HG03175 (cell line): ENCODE results near the gene NQO2.
A peak's percentile ranks its signal among the peaks of the same experiment; 100 is the strongest.
"Not testable (repeated sequence)": the region's sequence is repeated elsewhere in the genome, so short reads cannot be mapped to it uniquely, and the experiment has no call there.

Experiments
- ATAC-seq: cut with Tn5 transposase; IDR thresholded peaks from one replicate; pipeline ENCODE4 v1.9.1; 2021; ENCODE audit warnings: mild to moderate bottlenecking, moderate library complexity; ENCODE audit not compliant: unreplicated experiment

The NQO2 gene

DNA sequence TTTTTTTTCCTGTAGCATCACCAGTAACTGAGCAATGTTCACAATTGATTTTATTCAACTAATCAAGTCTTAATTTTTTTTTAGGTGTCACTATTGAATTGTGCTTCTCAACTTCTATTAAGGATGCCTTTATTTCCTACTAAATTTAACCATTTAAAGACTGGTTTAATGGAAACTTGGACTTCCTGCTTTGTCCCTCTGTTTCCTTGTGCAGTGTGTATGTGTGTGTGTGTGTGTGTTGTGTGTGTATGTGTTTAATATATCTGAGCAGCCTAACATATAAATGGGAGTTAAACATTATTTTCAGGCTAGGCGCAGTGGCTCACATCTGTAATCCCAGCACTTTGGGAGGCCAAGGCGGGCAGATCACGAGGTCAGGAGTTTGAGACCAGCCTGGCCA is 30.1 kb upstream of the NQO2 start:
- ATAC-seq, result no peak

DNA sequence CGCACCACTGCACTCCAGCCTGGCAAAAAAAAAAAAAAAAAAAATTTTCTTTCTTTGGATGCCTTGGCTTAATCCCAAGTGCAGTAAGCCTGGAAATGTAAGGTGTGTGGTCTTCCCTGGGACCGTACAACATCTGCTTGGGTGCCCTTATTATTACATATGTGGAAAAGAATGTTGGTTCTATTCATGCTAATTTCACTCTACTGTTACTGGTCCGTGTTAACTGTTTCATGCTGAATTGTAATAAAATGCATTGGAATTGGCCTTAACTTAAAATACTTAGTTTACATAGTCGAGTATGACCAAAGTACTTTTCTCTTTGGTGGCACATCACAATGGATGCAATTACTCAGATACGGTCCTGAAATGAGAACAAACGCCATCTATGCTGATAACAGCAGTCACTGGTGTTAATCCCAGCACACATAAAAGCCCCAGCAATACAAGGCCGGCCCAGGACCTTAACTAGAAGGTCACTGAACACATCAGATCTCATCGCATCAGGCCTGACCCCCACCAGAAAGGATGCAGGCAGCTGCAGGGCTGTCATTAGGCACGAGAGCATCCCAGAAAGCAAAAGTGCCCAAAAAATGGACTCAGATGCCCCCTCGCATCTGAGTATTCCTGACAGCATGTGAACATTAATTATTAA is 29.5 kb upstream of the NQO2 start:
- no peak for ATAC-seq

DNA sequence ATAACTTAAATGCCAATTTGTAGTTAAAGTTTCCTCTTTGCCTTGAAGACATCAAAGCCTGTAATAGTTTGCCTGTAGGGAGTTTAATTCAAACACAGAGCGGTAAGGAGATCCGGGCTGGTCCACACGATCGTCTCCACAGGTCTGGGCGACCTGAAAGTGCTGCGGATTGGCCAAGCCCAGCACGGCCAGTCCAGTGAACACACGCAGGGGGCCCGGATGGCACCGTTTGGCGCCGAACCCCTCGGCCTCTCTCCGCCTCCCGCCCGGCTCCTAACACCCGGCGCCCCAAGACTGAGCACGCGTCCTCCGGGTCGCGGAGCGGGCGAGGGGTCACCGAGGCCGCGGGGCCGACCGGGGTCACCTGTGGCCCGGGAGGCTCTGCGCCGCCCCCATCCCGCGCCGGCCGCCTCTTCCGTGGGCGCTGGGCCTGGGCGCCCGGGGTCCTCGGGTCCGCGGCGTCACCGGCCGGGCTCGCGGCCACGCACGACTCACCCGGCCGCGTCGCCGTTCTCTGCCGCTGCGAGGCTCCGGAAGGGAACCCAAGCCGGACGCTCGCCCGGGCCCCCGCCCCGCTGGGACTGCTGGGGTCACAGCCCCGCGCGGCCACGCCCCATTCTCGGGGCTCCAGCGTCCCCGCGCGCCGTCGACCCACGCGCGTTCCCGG is 28.8 kb upstream of the NQO2 start:
- no peak for ATAC-seq

DNA sequence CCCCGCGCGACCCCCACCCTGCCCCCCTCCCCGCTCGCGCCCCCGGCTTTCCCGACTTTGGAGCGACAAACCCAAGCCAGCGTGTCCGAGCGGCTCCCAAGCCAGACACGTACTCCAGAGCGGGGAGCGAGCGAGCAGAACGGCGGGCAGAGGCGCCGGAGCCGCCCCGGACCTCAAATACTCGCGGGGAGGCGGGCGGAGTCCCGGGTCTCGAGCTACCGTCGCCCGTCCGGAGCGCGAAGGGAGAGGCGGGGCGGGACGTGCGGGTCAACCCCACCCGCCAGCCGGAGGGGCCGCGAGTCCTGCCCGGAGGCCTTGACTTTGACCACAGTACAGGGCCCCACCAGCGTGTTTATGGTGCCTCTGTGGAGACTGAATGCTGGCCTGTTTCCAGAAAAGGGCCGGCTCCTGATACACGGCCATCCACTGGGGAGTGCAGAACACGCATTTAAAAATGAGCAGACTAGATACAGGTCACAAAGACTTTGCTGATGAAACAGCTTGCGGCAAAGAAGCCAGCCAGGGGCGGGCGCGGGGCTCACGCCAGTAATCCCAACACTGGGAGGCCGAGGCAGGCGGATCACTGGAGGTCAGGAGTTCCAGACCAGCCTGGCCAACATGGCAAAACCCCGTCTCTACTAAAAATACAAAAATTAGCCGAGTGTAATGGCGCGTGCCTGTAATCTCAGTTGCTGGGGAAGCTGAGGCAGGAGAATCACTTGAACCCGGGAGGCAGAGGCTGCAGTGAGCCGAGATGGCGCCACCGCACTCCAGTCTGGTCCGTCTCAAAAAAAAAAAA is 28.1 kb upstream of the NQO2 start, which contains the start of gene SERPINB6:
TSS of gene SERPINB6 (minus strand) at position 148 of the 799 bp plus-strand sequence. CDS start 12,235 bp downstream, outside the sequence.
- ATAC-seq, result no peak

DNA sequence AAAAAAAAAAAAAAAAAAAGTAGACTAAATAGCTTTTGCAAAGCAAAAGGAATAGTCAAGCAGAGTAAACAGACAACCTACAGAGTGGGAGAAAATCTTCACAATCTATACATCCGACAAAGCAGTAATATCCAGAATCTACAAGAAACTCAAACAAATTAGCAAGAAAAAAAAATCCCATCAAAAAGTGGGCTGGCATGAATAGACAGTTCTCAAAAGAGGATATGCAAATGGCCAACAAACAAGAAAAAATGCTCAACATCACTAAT is 27.5 kb upstream of the NQO2 start:
- ATAC-seq, result not testable (repeated sequence)

DNA sequence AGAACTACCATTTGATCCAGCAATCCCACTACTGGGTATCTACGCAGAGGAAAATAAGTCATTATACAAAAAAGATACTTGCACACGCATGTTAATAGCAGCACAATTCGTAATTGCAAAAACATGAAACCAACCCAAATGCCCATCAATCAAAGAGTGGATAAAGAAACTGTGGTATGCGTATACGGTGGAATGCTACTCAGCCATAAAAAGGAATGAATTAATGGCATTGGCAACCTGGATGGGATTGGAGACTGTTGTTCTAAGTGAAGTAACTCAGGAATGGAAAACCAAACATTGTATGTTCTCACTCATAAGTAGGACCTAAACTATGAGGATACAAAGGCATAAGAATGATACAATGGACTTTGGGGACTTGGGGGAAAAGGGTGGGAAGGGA is 27.0 kb upstream of the NQO2 start:
- ATAC-seq, result not testable (repeated sequence)

DNA sequence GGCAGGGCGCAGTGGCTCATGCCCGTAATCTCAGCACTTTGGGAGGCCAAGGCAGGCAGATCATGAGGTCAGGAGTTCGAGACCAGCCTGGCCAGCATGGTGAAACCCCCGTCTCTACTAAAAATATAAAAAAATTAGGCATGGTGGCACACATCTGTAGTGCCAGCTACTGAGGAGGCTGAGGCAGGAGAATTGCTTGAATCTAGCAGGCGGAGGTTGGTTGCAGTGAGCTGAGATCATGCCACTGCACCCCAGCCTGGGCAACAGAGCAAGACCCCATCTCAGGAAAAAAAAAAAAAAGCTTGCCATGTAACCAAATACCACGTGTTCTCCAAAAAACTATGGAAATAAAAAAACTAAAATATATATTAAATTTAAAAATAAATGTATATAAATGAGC is 26.5 kb upstream of the NQO2 start:
- not testable (repeated sequence) for ATAC-seq

DNA sequence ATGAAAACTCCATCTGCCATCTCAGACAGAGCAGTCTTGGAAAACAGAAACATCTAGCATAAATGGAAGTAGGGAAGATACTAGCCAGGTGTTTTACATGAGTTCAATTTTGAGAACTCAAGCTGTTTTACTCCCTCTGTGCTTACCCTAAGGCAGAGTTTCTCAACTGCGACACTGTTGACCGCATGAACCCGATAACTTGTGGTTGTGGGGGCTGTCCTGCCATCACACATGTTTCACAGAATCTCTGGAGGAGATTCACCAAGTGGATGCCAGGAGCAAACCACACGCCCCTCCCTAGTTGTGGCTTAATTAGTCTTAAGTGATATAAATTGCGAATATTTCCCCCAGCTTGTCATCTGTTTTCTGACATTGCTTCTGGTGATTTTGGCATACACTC is 26.0 kb upstream of the NQO2 start:
- ATAC-seq, result no peak

DNA sequence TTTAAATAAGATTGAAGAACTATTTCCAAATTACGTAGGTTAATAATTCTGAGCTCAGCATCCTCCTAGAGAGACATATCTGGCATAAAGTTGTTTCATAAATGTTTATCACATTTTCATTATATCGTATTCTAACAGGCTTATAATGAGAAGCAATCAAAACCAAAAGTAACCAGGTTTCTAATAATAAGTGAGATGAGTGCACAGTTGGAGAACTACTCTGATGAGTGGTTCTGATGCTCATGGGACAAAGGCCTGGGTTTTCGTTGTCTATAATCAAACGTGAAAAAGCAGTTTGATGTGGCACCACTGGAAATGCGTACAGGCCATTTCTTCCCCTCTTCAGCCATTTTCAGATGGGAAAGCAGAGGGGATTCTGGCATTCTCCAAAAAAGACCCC is 23.6 kb upstream of the NQO2 start:
- no peak for ATAC-seq

DNA sequence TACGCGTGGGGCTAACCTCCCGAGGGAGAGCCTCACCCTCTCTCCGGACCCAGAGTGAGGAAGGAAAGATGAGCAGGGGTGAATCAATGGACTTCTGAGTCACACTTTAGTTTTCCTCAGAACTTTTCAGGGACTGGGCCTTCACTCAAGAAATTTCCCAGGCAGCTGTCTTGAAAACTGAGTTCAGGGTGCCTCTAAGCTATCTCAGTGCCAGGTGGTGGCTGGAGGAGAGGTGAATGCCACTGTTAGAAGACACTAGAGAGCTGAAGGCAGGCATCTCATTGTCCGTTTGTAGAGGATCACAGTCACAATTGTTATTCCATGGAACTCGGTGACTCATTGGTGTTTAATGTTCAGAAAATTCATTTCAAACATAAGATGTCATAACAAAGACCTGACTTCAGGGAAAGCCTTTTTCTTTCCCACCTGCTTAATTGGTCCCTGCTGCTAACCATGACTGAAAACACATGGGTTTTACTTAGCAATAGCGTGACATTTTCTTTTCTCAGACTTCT is 23.1 kb upstream of the NQO2 start:
- no peak for ATAC-seq

DNA sequence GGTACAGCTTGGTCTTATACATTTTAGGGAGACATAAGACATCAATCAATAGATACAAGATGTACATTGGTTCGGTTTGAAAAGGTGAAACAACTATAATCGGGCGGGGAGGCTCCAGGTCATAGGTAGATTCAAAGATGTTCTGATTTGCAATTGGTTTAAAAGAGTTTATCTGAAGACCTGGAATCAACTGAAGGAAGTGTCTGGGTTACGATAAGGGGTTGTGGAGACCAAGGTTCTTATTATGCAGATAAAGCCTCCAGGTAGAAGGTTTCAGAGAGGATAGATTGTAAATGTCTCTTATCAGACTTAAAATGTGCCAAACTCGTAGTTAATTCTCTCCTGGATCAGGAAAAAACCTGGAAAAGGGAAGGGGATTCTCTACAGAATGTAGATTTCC is 22.4 kb upstream of the NQO2 start:
- ATAC-seq, result no peak

DNA sequence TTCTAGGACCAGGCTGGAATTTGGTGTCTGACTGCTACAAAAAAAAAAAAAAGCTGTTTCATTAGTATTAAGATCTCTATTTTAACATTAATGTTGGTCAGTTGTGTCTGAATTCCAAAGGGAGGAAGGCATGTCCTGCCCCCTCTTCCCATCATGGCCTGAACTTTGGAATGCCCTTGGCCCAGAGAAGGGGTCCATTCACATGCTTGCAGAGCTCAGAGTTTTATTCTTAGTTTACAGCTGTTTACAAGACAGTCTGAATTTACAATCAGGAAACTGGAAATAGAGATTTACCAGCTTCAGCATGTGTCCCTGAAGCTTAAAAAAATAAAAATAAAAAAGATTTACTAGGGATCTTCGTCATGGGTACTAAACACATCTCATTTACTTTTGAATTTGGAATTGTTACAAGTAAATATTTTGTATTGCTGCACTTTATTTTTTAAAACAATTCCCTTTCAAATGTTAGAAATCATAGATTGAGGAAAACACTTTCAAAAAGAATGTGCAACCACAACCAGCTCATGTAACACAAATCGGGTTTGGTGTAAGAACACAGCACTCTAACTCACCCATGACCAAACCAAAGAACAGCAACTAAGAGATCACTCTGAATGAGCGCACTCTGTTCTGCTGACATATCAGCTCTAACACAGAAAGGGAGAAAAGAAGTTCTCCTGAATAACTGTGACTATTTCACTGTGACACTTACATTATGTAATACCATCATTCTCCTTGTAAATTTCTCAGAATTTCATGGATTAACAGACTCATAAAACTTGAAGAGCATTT is 21.7 kb upstream of the NQO2 start:
- no peak for ATAC-seq

DNA sequence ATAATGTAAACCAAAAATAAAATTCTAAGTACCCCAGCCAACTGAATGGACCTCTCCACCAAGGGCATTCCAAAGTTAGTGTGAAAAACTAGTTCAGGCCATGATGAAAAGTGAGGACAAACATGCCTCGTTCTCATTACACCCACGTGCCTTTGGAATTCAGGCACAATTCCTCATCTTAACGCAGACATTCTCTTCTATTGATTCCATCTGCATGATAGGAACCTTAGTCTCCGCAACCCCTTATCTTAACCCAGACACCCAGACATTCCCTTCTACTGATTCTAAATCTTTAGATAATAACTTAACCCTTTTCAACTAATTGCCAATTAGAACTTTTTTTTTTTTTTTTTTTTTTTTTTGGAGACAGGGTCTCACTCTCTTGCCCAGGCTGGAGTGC is 20.8 kb upstream of the NQO2 start:
- no peak for ATAC-seq

DNA sequence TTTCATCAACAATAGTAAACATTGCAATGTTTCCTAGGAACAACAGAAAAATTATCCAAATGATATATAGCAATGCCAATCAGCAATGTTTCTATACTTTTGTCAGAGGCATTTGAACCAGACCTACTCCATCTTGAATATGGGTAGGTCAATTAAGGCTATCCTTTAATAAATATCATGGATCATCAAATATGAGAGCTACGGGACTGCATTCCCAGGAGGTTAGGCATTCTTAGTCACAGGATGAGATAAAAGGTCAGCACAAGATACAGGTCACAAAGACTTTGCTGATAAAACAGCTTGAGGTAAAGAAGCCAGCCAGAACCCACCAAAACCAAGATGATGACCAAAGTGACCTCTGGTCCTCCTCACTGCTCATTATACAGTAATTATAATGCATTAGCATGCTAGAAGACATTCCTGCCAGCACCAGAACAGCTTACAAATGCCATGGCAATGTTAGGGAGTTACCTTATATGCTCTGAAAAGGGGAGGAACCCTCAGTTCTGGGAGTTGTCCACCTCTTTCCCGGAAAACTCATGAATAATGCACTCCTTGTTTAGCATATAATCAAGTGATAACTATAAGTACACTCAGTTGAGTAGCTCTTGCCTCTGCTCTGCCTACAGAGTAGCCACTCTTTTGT is 19.8 kb upstream of the NQO2 start:
- ATAC-seq, result no peak

DNA sequence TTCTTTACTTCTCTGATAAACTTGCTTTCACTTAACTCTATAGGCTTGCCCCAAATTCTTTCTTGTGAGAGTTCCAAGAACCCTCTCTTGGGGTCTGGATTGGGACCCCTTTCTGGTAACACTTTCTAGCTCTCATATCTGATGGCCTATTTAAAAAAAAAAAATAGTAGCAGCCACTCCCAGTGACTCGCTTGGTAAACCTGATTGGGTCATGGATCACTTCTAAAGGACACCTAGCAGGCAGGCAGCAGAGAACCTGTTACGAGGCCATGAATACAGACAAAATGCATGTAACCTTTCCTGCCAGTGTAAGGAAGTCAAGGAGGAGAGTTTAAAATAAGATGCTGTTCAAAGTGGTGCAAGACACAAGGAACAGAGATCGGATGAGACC is 19.2 kb upstream of the NQO2 start:
- ATAC-seq, result no peak

DNA sequence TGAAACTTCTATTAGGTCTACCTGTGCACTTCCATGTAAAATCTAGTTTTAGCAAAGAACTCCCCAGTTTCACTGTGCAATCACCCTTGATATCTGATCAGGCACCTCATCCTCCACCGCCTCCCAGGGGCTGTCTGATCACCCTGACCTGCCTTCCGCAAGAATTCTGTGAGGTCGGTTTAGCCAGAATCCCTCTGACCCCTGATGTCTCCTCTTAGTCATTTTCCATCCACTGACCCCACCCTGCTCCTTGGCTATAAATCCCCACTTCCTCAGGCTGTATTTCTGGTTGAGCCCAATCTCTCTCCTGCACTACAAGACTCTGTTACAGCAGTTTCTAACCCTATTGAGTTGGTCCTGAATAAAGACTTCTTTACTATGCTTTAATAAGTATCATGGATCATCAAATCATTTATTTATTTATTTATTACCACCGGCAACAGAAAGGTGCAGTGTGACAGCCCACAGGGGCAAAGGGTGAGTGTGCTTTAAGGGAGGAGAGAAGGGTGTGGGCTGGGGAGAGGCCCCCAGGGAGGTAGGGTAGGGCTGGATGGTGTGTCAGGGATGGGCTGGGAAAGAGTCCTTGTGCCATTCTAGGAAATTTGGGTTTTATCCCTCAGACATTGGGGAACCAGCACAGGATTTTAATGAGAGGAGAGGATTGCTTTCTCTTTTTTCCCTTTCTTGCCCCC is 17.1 kb upstream of the NQO2 start:
- ATAC-seq, result no peak

DNA sequence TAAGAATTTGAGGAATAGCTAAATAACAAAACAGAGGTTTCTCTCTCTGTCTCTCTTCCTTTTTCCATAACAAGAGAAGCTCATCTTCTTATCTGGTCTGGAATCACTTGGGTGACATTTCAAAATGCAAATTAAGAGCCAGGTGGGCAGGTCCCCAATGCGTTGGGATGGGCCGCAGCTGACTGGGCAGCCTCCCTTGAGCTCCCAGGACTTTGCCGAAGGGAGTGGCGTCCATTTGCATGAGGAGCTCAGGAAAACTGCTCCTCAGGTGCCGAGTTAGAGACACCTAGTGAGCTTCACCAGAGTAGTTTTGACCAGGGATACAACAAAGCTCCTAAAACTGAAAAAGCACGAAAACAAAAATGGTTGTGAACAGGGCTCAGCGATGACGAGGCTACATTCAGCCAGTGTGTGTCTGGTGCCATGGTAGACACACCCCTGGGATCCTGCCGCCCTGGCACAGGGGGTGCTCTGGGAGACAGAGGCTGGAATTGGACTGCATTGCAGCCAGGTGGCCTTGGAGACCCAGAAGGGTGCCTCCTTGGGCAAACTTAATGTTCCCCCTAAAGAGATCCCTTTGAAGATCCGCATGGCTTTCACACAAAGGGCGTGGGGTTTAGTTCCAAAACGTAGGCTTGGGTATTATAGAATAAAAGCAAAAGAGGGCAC is 14.8 kb upstream of the NQO2 start:
- no peak for ATAC-seq

DNA sequence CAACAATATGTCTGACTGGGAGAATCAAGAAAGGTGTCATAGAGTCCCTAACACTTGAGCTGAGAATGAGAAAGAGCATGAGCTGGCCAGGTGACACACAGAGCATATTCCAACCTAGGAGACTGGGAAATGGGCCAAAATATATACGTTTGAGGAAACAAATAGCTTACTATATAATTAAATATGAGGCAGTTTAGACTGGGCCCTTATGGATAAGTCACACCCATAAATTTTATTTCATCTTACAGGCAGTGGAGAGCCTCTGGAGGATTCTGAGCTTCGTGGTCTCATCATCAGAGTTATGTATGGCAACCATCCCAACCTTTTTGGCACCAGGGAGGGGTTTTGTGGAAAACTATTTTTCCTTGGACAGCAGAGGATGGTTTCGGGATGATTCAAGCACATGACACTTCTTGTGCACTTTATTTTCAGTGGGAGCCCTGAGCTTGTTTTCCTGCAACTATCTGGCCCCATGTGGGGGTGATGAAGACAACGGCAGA is 12.9 kb upstream of the NQO2 start:
- no peak for ATAC-seq

DNA sequence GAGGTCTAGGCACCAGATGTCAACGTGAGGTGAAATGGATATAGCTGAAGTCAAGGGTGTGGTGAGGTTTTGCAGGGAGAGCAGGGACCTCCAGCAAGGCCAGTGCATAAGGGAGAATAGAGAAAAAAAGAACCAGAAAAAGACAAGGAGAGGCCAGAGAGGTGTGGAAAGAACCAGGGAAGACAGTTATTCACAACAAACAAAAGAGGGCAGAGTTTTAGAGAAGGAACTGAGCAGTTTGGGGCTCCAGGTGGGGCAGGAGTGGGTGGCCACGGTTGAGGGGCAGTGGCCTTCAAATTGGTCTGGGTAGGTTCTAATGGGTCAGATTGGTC is 11.6 kb upstream of the NQO2 start:
- peak; percentile 2 for ATAC-seq
